K562 treated with DMSO at 1 percent for 48 hours (cell line): Measurements from ENCODE around the gene SRSF9. TPM values are rescaled to one million over a fixed set of nuclear protein-coding genes. Genes with fewer than 3 reads are reported as not detected.

ENCODE experiments used
- total RNA-seq: library from RNA; unstranded; fragments of 300-600 nt; gene quantifications from 2 replicates; pipeline ENCODE4 v1.2.3, GENCODE V29; 2022; ENCODE audit warnings: low replicate concordance; ENCODE audit errors: extremely low read depth

The SRSF9 gene, protein sequence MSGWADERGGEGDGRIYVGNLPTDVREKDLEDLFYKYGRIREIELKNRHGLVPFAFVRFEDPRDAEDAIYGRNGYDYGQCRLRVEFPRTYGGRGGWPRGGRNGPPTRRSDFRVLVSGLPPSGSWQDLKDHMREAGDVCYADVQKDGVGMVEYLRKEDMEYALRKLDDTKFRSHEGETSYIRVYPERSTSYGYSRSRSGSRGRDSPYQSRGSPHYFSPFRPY
- total RNA-seq = not detected in 2 replicates

DNA sequence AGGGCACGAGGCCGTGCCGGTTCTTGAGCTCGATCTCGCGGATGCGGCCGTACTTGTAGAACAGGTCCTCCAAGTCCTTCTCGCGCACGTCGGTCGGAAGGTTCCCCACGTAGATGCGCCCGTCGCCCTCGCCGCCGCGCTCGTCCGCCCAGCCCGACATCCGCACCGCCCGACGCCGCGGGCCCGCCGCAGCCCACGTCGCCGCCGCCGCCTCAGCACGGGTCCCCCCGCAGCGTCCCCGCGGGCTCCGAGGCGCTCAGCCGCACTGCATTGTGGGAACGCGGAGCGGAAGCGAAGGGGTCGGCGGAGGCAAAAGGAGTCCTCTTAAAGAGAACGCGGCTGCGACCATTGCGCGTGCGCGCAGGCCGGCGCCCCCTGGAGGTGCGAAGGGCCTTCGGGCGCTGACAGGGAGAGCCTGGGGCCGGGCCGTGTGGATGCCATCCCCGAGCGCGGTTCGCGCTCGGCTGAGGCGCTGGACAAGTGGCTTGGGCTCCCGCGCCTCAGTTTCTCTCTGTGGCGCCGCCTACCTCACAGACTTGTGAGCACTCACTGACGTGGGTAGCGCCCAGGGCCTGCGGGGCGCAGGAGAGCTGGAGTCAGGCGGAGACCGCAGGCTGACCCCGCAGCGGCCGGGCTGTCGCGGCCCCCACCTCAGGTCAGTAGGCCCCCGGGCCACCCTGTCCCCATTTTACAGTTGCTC is at the start of gene SRSF9:
TSS of gene SRSF9 (minus strand) at position 299 of the 700 bp plus-strand sequence. CDS start at position 160, 139 bp downstream.

DNA sequence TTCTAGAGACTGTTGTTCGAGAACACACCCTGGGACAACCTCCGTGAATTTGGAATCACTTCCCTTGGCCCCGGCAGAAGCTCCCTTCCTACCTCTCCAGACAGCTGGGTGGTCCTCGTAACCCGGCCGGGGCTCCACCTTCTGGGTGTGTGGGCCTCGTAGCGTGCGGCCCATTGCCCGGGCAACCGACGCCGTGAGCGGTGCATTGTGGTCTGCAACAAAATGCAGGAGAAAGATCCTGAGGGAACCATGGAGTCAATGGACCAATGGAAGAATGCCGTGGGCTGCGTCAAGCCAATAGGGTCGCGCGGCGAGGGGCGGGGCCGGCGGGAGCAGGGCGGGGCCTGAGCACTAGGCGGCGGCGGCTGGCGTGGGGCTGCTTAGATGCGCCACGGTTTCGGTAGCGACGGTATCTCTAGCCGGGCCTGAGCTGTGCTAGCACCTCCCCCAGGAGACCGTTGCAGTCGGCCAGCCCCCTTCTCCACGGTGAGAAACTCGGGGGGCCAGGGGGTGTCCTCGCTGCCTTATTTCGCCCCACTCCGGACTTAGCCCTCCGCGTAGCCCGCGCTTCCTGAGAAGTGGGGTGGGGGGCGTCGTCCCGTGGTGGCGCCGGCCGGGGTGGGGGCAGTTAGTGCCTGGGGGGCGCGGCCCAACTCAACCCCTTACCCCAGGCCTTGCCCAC is 26.3 kb upstream of the SRSF9 start, which contains the start of gene DYNLL1:
TSS of gene DYNLL1 (plus strand) at position 383 of the 682 bp plus-strand sequence. CDS start 309 bp downstream, outside the sequence.

DNA sequence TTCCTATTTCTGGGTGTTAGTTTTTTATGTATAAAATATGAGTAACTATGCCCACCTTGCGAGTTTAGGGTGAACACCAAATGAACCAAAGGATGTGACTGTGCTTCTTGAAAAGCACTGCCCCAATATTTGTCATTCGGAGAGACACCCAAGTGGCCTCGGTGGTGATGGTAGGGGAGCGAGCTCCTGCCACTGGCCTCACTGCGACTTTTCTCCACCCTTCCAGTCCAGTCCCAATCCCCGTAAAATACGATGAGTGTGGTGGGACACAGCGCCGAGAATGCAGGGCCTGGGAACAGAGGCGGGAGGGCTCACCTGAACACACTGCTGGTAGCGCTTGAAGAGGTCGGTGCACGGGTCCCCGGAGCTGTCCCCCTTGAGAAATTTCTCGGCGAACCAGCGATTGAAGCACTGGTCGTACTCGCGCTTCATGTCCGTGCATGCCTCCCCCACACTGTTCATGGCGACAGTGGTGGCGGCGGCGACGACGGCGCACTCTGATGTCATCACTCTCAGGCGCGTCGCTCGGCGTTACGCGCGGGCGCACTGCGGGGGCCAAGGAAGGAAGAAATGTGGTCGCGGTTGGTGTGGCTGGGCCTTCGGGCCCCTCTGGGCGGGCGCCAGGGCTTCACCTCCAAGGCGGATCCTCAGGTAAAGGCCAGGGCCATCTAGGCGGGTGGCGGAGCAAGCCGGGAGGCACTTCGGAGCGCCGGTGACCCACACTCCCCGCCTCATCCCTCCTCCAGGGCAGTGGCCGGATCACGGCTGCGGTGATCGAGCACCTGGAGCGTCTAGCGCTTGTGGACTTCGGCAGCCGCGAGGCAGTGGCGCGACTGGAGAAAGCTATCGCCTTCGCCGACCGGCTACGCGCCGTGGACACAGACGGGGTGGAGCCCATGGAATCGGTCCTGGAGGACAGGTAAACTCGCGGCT is 23.4 kb downstream of the SRSF9 start, which contains the start of the genes GATC and TRIAP1:
TSS of gene GATC (plus strand) at position 534 of the 933 bp plus-strand sequence. CDS start at position 571, 37 bp downstream.
TSS of gene TRIAP1 (minus strand) at position 474 of the 933 bp plus-strand sequence. CDS start at position 462, 12 bp downstream.

DNA sequence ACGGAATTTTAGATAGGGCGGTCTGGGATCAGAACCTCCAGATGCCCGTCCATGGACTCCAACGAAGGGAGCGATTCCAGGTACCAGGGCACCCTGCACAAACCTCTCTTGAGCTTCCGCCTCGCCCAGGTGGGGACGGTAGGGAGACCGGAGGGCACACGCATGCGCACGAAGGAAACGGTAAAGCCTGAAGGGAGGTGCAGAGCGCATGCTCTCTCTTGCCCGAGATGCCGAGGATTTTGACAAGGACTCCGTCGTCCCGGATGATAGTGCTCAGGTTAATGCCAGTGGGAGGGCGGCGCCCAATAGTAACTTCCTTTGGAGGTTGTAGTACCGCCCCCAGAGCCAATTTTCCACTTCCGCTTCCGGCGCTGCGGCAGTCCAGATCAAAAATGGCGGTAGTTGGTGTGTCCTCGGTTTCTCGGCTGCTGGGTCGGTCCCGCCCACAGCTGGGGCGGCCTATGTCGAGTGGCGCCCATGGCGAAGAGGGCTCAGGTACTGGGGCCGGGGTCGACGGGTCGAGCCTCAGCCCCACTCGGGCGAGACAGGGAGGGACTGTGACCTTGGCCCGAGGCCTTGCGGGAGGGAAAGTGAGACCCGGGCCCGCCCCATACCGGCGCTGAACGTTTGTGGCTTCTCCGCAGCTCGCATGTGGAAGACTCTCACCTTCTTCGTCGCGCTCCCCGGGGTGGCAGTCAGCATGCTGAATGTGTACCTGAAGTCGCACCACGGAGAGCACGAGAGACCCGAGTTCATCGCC is 31.6 kb downstream of the SRSF9 start, which contains the start of gene COX6A1:
TSS of gene COX6A1 (plus strand) at position 379 of the 760 bp plus-strand sequence. CDS start at position 393, 14 bp downstream.

Other genes with a start within 250 kb of the SRSF9 start
- not detected in 2 replicates for gene PXN, start 204.0 kb downstream of the SRSF9 start, total RNA-seq
- not detected in 2 replicates for gene RNU4-2, start 177.8 kb downstream of the SRSF9 start, total RNA-seq
- gene RNU4-1, start 176.5 kb downstream of the SRSF9 start, total RNA-seq = not detected in 2 replicates
- gene SIRT4, start 167.4 kb downstream of the SRSF9 start, total RNA-seq = not detected in 2 replicates
- not detected in 2 replicates for gene PLA2G1B, start 142.0 kb downstream of the SRSF9 start, total RNA-seq
- gene MSI1, start 100.6 kb downstream of the SRSF9 start, total RNA-seq = not detected in 2 replicates
- gene COX6A1, start 31.6 kb downstream of the SRSF9 start, total RNA-seq = not detected in 2 replicates
- not detected in 2 replicates for gene TRIAP1, start 23.4 kb downstream of the SRSF9 start, total RNA-seq
- not detected in 2 replicates for gene GATC, start 23.3 kb downstream of the SRSF9 start, total RNA-seq
- gene DYNLL1, start 26.4 kb upstream of the SRSF9 start, total RNA-seq = not detected in 2 replicates
- gene COQ5, start 59.4 kb upstream of the SRSF9 start, total RNA-seq = not detected in 2 replicates
- not detected in 2 replicates for gene RNF10, start 64.6 kb upstream of the SRSF9 start, total RNA-seq
- gene POP5, start 111.7 kb upstream of the SRSF9 start, total RNA-seq = not detected in 2 replicates
- gene CABP1, start 170.9 kb upstream of the SRSF9 start, total RNA-seq = not detected in 2 replicates
- gene MLEC, start 217.4 kb upstream of the SRSF9 start, total RNA-seq = 105 TPM in 1 of 2 replicates, not detected in the other
- not detected in 2 replicates for gene UNC119B, start 240.7 kb upstream of the SRSF9 start, total RNA-seq